Stimulated activated CD8-positive, alpha-beta memory T cell treated with anti-CD3 and anti-CD28 coated beads, Interleukin-2, amount 100 ng/mL, for 1 hour (primary cell): ENCODE data around the gene HPS1.

Source experiments
- DNase-seq, 2 donors: peaks; one replicate each; pipeline ENCODE4 v3.0.0-alpha.2; 2020; ENCODE audit warnings: low read depth in 2 of 2

The HPS1 gene

DNA sequence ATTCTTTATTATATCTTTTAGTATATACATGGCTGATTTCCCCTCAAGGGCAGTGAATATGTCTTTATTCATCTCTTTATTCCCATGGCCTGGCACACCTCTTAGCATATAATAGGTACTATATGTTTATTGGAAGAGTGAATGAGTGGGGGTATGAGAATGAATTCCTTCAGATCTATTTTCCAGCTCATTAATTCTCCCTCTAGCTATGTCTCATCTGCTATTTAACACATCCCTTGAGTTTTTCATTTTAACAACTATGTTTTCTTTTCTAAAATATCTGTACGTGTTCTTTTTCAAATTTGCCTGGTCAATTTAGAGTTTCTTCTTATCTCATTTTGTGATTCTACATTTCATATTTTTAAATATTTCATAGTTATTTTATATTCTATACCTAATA lies 14.4 kb downstream of the HPS1 start:
- no peak for DNase-seq

GRCh38 chr10:98431016-98431415 lies 15.7 kb downstream of the HPS1 start:
- no peak for DNase-seq

- no peak for DNase-seq
These were observed 16.3 kb downstream of the HPS1 start for GRCh38 chr10:98430427-98430826.

GRCh38 chr10:98429320-98430072 lies 17.2 kb downstream of the HPS1 start:
- no peak for DNase-seq

DNA sequence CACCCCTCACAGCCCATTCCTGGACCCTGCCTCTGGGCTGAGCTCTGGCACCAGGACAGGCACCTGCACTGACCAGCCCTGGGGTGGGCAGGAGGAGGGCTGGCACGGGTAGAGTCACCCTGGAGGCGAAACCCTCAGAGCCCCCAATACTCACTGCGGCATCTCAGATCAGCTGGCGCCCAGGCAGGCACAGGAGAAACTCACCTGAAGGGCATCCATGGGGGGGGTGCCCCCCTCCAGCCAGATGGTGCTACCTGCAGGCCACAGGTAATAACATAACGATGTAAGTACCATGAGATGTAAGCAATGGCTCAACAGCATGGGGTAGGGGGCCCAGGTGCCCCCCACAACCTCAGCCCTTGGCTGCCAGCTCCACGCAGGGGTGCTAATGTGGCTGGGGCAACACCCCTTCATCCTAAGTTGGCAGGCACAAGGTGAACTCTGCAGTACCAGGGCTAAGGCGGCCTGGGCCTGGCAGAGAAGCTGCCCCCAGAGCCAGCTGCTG lies 19.7 kb downstream of the HPS1 start:
- no peak for DNase-seq

DNA sequence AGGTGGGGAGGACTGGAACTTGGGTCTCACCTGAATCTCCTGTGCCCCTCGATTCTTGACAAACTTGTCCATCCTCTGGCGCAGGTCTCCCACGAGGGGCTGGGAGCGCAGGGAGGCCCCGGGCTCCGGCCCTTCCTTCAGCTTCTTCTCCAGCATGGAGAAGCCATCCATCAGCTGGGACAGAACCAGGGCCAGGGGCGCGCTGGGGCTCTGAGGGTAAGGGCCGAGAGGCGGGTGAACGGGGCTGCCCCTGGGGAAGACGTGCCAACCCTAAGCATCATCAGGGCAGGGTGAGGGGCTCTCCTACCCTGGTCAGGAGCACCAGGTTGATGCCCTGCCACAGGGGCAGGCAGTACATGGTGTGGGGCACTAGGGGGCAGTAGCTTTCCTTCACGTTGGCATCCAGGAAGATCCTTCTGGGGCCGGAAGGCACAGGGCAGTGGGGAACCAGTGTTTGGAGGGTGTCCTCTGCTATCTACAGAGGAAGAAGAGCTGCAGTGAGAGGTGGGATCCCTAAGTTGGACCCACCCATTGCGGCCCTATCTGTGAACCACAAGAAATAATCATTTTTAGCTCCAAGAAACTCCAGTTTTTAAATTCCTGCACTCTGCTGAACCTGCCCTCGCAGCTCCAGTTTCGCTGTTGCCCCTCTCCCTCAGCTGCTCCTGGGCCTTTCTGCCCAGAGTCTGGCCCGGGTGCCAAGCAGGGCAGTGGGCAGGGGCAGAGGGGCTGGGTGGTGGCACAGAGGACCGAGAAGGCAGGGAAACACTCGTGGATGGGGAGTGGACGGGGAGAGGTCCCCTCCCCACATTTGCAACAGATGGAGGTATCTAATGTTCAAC lies 21.0 kb downstream of the HPS1 start:
- no peak for DNase-seq

- DNase-seq, result no peak
These were observed 22.2 kb downstream of the HPS1 start for GRCh38 chr10:98424295-98425254.

- no peak for DNase-seq
These were observed 23.0 kb downstream of the HPS1 start for GRCh38 chr10:98423691-98424120.

GRCh38 chr10:98422182-98422581 lies 24.6 kb downstream of the HPS1 start:
- DNase-seq, result no peak

- no peak for DNase-seq
These were observed 25.9 kb downstream of the HPS1 start for GRCh38 chr10:98420786-98421185.

DNA sequence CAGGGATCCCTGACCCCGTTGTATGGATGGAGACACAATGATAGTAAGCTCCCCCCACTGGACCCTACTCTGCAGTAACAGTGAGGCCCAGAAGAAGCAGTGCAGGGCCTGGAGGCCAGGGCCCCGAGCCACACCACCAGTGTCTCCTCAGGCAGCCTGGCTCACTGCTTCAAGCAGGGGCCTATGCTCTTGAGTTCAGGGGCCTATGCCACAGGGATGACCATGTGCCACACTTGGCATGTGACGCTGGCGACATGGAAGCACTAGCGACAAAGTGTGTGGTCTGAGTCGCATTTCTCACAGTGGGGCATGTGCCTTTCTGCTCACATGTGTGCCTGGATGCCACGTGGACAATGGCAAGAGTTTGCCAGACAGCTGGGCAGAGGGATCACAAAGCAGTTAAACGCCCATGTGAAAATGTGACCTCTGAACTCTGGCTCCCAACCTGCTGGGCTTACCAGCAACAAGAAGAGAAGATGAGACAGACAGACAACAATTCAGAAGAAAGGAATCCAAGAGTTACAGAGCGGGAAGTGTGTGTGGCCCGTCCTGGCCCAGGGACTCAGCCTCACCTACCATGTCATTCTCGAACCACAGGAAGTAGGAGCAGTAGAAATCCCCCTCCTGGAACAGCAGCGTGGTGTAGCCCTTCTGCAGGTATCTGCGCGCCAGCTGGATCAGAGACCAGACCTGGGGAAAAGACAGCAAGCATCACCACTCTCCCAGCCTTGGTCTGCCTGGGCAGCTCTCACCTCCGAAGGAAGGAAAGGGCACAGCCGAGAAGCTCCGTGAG lies 27.1 kb downstream of the HPS1 start:
- DNase-seq, result no peak

DNA sequence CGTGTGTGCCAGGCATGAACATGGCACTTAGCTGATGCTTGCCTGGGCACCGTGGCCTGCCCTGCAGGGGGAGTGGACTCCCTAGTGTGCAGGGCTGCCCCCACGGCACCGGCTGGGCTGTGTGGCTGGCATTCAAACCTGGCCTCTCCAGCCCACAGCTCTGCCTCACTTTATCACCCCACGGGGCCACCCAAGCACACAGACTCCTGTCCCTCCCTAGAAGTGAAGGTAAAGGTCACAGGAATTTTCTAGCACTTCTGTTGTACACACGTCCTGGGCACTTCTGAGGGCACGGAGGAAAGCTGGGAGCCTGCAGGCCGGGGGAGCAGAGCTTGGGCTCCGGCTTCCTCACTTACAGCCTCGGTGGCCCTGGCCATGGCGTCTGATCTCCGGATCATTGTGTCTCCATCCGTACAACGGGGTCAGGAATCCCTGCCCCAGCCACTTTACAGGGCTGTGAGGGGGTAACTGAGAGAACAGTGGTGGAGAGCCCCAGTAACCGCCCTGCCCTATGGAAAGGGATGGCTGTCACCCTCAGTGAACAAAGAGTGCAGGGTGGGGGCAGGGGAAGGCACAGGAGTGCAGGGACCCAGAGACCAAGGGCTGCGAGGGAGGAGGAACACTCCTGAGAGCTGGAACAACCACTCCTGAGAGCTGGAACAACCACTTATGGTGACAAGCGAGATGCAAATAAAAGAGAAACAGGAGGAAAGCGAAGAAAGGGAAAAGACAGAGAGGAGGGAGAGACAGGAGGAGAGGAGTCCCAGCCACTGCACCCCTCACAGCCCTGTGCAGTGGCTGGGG lies 27.9 kb downstream of the HPS1 start:
- DNase-seq, result no peak

GRCh38 chr10:98417973-98418664 lies 28.6 kb downstream of the HPS1 start:
- no peak for DNase-seq

DNA sequence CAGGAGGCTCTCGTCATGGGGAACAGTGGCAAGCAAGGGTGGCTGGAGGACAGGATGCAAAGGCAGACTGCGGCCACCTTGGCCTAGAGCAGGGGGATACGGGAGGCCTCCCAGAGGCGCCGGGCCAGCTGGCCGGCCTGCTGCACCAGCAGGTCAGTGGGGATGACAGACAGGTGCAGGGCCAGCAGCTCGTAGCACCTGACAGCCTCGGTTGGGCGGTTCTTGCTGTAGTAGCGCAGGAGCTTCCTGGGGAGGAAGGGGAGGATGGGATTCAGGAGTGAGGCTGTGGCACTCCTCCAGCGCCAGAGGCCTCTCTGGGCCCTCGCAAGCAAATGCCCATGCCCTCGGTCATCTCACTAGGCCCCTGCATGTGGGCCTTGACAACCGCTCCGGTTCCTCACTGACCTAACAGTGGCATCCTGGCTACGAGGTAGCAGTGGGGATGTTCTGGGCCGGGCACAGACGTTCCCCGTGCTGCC lies 29.2 kb downstream of the HPS1 start:
- no peak for DNase-seq

DNA sequence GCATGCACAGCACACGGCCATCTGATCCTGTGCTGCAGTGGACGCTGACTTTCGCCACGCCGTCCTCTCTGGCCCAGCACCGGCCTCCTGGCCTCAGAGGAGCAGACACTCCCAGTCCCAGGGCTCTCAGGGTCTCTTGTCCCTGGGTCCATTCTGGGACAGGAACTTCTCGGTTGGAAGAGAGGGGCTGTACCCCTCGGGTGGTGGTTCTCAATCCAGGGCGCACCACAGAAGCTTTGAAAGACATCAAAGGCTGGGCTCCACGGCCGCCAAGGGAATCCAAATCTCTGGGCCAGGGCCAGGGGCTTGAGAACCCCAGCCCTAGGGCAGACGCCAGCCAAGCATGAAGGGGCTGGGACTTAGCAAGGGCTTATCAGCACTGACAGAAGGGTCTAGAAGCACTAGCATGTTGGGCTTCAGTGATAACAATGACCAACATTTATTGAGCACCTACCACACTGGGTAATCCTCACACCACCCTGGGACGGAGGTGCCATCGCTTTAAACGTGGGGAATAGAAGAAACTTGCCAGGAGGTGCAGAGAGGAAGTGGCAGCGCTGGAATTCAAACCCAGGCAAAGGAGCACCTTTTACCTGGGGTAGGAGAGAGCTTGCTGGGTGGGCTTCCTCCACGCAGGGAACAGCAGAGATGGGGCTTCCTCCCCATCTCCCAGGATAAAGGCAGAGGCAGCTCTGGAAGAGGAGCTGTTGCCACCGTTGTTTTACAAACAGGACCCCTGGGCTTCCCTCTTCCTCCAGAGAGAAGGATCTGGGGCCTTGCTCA lies 29.9 kb downstream of the HPS1 start:
- DNase-seq, result no peak

DNA sequence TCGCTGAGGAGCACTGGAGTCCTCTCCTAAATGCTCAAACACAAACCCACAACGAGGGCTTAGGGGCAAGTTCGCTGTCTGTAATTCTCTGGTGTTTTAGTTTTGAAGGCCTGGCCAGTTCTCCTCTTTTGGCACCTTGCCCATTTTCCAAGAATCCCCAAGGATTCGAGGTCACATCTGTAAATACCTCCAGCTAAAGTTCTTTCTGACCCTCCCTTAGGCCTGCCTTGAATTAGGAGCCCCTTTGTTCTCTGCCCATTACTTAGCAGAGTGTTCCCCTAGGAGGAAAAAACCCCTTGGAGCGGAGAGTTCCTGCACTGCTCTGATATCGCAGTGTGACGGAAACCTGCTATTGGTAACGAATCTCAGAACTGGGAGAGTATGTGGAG lies 31.0 kb downstream of the HPS1 start:
- no peak for DNase-seq

DNA sequence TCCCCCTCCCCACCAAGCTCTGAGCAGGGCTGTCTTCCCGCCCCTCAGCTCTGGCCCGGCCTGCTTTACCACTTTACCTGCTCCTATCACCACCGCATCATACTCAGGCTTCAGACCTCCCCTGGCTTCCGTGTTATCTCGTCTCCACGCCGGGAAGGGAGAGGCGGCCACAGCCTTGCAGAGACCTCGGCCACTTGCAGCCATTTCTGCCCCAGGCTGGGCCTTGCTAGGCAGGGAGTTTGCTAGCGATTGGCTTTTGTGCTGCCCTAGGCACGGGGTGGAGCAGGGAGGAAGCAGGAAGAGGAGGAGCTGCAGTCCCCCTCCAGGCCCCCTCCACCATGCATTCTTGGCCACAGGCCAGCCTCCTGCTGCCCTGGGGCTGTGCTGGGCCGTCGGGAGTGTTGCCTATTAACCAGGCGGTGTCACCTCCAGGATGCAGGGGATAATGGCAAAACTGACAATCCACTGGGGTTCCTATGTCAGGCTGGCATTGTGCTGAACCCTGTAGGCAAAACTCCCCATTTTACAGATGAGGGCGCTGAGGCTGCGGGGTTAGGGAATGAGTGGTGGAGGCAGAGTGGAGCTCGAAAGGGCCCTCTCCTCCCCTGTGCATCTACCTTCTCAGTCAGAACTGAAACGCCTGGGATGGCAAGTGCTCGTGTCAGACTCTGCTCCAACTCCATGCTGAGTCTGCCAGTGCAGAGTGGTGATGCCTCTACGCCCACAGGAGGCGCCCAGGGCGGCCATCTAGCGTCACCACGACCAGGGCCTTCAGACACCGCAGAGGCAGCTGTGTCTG lies 31.6 kb downstream of the HPS1 start, which contains the start of gene PYROXD2:
Gene PYROXD2, minus strand, starts transcription at position 251 of the 799 bp plus-strand sequence. Its CDS starts 47 bp downstream, at position 204.
- DNase-seq, result peak in 1 of 2 donors; percentile 17

DNA sequence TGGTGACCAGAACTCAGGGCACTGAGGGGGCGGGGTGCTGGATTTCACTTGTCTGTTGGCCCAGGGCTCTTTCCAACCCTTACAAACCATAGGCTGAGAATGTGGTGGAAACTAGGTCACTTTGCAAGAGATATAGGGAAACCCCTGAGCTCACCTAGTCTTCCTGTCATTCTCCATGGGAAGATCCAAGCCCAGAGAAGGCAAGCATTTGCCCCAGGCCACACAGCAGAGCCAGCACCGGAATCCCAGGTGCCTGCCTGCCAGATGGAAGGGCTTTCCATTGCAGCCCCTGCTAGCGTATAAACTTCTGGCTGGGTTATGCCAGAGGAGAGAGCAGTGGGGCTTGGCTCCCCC lies 32.2 kb downstream of the HPS1 start:
- no peak for DNase-seq
